Panc1 (cell line): ENCODE measurements around the gene ART1.

Experiments
- CTCF ChIP-seq: fragments of 450-650 bp; IDR thresholded peaks from 2 replicates; pipeline ENCODE4 v1.5.1; 2017; ENCODE audit warnings: mild to moderate bottlenecking
- POLR2AphosphoS5 ChIP-seq: IDR thresholded peaks from 2 replicates; pipeline ENCODE4 v1.6.1; 2012; ENCODE audit warnings: mild to moderate bottlenecking, low read depth, low read length, moderate library complexity
- SIN3A ChIP-seq: IDR thresholded peaks from 2 replicates; pipeline ENCODE4 v1.6.1; 2012; ENCODE audit warnings: low read depth, mild to moderate bottlenecking, low read length, moderate library complexity, borderline replicate concordance; ENCODE audit not compliant: insufficient read depth

- TF ChIP-seq SIN3A = no peak
- TF ChIP-seq CTCF = no peak
- TF ChIP-seq POLR2AphosphoS5 = no peak
These were observed 62.2 kb downstream of the ART1 start for GRCh38 chr11:3707176-3707575.
